ENCODE measurements around the gene CTTN. TPM values are rescaled to one million over a fixed set of nuclear protein-coding genes. Genes with fewer than 3 reads are reported as not detected.

CTTN gene
- total and polyA plus RNA-seq, 2 of the 13 experiments (the other 11 are each of a cell fraction or from before 2014, with no cell fraction given) = 84.4 to 114 TPM

- POLR2A ChIA-PET = no interaction called here
- no TSS peak for BruUV-seq (replicated peaks)
- no peak overlapping the region for H3K9ac ChIP-seq (ENCODE audit: insufficient read depth, low read depth, low read length)
- no peak for TF ChIP-seq NRL (CRISPR knock-in tag; IDR thresholded peaks at IDR 0.05; ENCODE audit: borderline replicate concordance)
- no peak for TF ChIP-seq HNRNPK (IDR thresholded peaks at IDR 0.05; ENCODE audit: low read depth, low read length, poor library complexity, severe bottlenecking)
- TF ChIP-seq ZNF275 (CRISPR knock-in tag; IDR thresholded peaks at IDR 0.05; ENCODE audit: borderline replicate concordance) = no peak
- no peak for TF ChIP-seq ZNF776 (CRISPR knock-in tag; IDR thresholded peaks at IDR 0.05)
- TF ChIP-seq ZNF251 (CRISPR knock-in tag; IDR thresholded peaks at IDR 0.05) = no peak
- TF ChIP-seq ZBTB1 (CRISPR knock-in tag; IDR thresholded peaks at IDR 0.05; ENCODE audit: borderline replicate concordance) = no peak
- TF ChIP-seq PITX1 (CRISPR knock-in tag; IDR thresholded peaks at IDR 0.05) = no peak
- TF ChIP-seq HDAC6 (IDR thresholded peaks at IDR 0.05; ENCODE audit: low read depth, low read length) = no peak
- no peak for TF ChIP-seq SP2 (CRISPR knock-in tag; IDR thresholded peaks at IDR 0.05)
- TF ChIP-seq SMAD3 (CRISPR knock-in tag; IDR thresholded peaks at IDR 0.05) = no peak
- no peak for TF ChIP-seq ZNF160 (CRISPR knock-in tag; IDR thresholded peaks at IDR 0.05)
- no peak for TF ChIP-seq ZNF567 (CRISPR knock-in tag; IDR thresholded peaks at IDR 0.05; ENCODE audit: borderline replicate concordance)
- no peak for TF ChIP-seq ZHX2 (IDR thresholded peaks at IDR 0.05; ENCODE audit: low read depth)
- no peak for TF ChIP-seq ZHX2 (CRISPR knock-in tag; IDR thresholded peaks at IDR 0.05; ENCODE audit: borderline replicate concordance)
- no peak for TF ChIP-seq ZNF672 (CRISPR knock-in tag; IDR thresholded peaks at IDR 0.05)
- TF ChIP-seq TP53 (CRISPR knock-in tag; conservative IDR thresholded peaks at IDR 0.05) = no peak
- TF ChIP-seq DRAP1 (CRISPR knock-in tag; IDR thresholded peaks at IDR 0.05) = no peak
- TF ChIP-seq ZNF501 (CRISPR knock-in tag; IDR thresholded peaks at IDR 0.05) = no peak
Observed at GRCh38 chr11:70481625-70482528, 83.5 kb downstream of the CTTN start.

More at GRCh38 chr11:70481625-70482528, 83.5 kb downstream of the CTTN start:
- CTCF ChIA-PET (ENCODE audit: low intra/inter-chr PET ratio, low total read pairs) = no interaction called here
- Histone ChIP-seq H3K79me2 (ENCODE audit: insufficient read depth, low read length) (no peaks in the 10 kb centered on the region), H3K36me3 (replicated peaks in 1 of 2; ENCODE audit: control insufficient read depth in 1 of 2, insufficient read depth in 2 of 2, low read length in 2 of 2) (peaks cover 25 to 56% of the 10 kb centered on the region in 2 experiments; a peak in 4 of 5 replicates), H3K9me3 (ENCODE audit: low read length) (no peaks in the 10 kb centered on the region), H3K27me3 (ENCODE audit: control insufficient read depth in 1 of 2, insufficient read depth in 2 of 2, low read length in 2 of 2) (no peaks in the 10 kb centered on the region), H4K20me1 (ENCODE audit: insufficient read depth, low read length) (no peaks in the 10 kb centered on the region), H3K4me2 (ENCODE audit: low read depth, low read length) (no peak overlapping the region), H3K4me1 (ENCODE audit: insufficient read depth, low read length) (no peaks in the 10 kb centered on the region), H2AFZ (ENCODE audit: low read length) (no peak overlapping the region), H3K4me3 (replicated peaks in 1 of 3; ENCODE audit: insufficient read depth in 1 of 3, low read depth in 2 of 3, low read length in 3 of 3) (no peak overlapping the region), H3K27ac (ENCODE audit: extremely low read length, insufficient read depth, low read length) (no peak overlapping the region)
- FAIRE-seq (no peak), DNase-seq (ENCODE audit: low spot score) (no peak), ATAC-seq (no peak)
- in situ Hi-C loops (cut with HindIII; ENCODE audit: extremely low pct_ligation_motif_present, low pct_unique_long_range_greater_than_20kb) (no loop called here), intact Hi-C loops (cut with micrococcal nuclease; ENCODE audit: unreplicated experiment) (no loop called here)
- WGBS (ENCODE audit: low lambda C conversion rate) = 95% methylated on average over 13 of the region's 21 CpGs

Data from HepG2 (cell line).